MCF 10A (cell line): ENCODE measurements around the gene NCAM1. TPM values are rescaled to one million over a fixed set of nuclear protein-coding genes. Genes with fewer than 3 reads are reported as not detected.
"Not testable (repeated sequence)": the region's sequence is repeated elsewhere in the genome, so short reads cannot be mapped to it uniquely, and the experiment has no call there.

Experiments used
- Bru-seq: library from RNA; stranded (reverse); fragments of 400-500 nt; gene quantifications from one replicate; lab custom pipeline; 2021; lab: Mats Ljungman, UMichigan
- BruChase-seq, 2 experiments: library from RNA; stranded (reverse); fragments of 400-500 nt; gene quantifications; one replicate each; lab custom pipeline; 2021; lab: Mats Ljungman, UMichigan
- BruUV-seq: library from RNA; stranded (reverse); fragments of 400-500 nt; replicated peaks from 2 replicates; lab custom pipeline; 2021; lab: Mats Ljungman, UMichigan
- CTCF ChIA-PET: fragments of 300-600 bp; sonication (Branson Sonifier 250); formaldehyde crosslinking; extraction: SDS; loops from one replicate; lab custom pipeline; 2021; ENCODE audit warnings: antibody characterized with exemption, inconsistent platforms; lab: Yijun Ruan, JAX
- POLR2A ChIA-PET: fragments of 300-600, 350-650 bp; sonication (Branson Sonifier 250); formaldehyde crosslinking; extraction: SDS; loops from one replicate; lab custom pipeline; 2020; ENCODE audit warnings: antibody characterized with exemption, inconsistent platforms; lab: Yijun Ruan, JAX
- DNase-seq: peaks from one replicate; pipeline ENCODE4 v3.0.0-alpha.2; 2018; ENCODE audit not compliant: unreplicated experiment
- H3K27ac Mint-ChIP-seq: one replicate; pipeline ENCODE4 v1.8.0; 2022; ENCODE audit warnings: mild to moderate bottlenecking, low read depth, mixed read lengths; ENCODE audit not compliant: unreplicated experiment
- H3K27me3 Mint-ChIP-seq: one replicate; pipeline ENCODE4 v1.8.0; 2022; ENCODE audit warnings: mixed read lengths; ENCODE audit not compliant: insufficient read depth, unreplicated experiment
- H3K36me3 Mint-ChIP-seq: one replicate; pipeline ENCODE4 v1.8.0; 2022; ENCODE audit warnings: mild to moderate bottlenecking, moderate library complexity, mixed read lengths; ENCODE audit not compliant: insufficient read depth, unreplicated experiment
- H3K4me1 Mint-ChIP-seq: one replicate; pipeline ENCODE4 v1.8.0; 2022; ENCODE audit warnings: mixed read lengths; ENCODE audit not compliant: insufficient read depth, unreplicated experiment
- H3K4me3 Mint-ChIP-seq: one replicate; pipeline ENCODE4 v1.8.0; 2022; ENCODE audit warnings: mild to moderate bottlenecking, moderate library complexity, mixed read lengths; ENCODE audit not compliant: unreplicated experiment
- H3K9me3 Mint-ChIP-seq: one replicate; pipeline ENCODE4 v1.8.0; 2022; ENCODE audit warnings: mixed read lengths; ENCODE audit not compliant: unreplicated experiment
- CTCF ChIP-seq: fragments of 200-600 bp; IDR thresholded peaks from one replicate; pipeline ENCODE4 v1.8.0; 2022; ENCODE audit warnings: antibody characterized with exemption, mild to moderate bottlenecking; ENCODE audit not compliant: unreplicated experiment
- intact Hi-C: fragments of 100-400 bp; cut with micrococcal nuclease; formaldehyde crosslinking; loops from 2 replicates; pipeline ENCODE4 v1.14.1; 2022
- long read RNA-seq: library from polyadenylated mRNA; stranded (forward); transcript quantifications from one replicate; pipeline ENCODE4 v2.0.0, GENCODE V29; 2022
- total RNA-seq: library from RNA; stranded (reverse); gene quantifications from 2 replicates; pipeline ENCODE4 v1.2.3, GENCODE V29; 2022

Gene NCAM1
- total RNA-seq = 0.19 and 0.39 TPM in 2 replicates
- Bru-seq, nascent RNA = percentile 14 among the genes with signal in this experiment
- BruChase-seq, experiment 1, labeled RNA remaining after a 6-hour chase = percentile 16 among the genes with signal in this experiment
- percentile 15 among the genes with signal in this experiment for BruChase-seq, experiment 2, labeled RNA remaining after a 2-hour chase
- long read RNA-seq = 0 reads

- Mint-ChIP-seq H3K36me3 (peaks cover 4% of the 10 kb centered on the region), H3K9me3 (no peaks in the 10 kb centered on the region), H3K27me3 (peaks cover 59% of the 10 kb centered on the region), H3K4me3 (peak within 1 kb of the TSS; percentile 73), H3K4me1 (peaks cover 14% of the 10 kb centered on the region), H3K27ac (no peak within 1 kb of the TSS)
- BruUV-seq = no TSS peak
- intact Hi-C loops = no loop called here
- ChIA-PET CTCF (interaction anchor here (0.5 kb wide), 1 partner anchor 329 kb away, joined by 3 read pairs; no protein-coding TSS in a partner anchor), POLR2A (interaction anchor here (0.6 to 1.2 kb wide), 5 partner anchors 11 to 644 kb away, joined by 3 to 5 read pairs (median 3); no protein-coding TSS in a partner anchor)
- DNase-seq = peak; percentile 54
- no peak for TF ChIP-seq CTCF
Observed at GRCh38 chr11:112961146-112961668, at the start of gene NCAM1. TSS of gene NCAM1 (plus strand) at chr11:112961420.

- no peak for DNase-seq
- ChIA-PET POLR2A (no interaction called here), CTCF (no interaction called here)
- BruUV-seq = no TSS peak
- Mint-ChIP-seq H3K4me1 (peaks cover 5% of the 10 kb centered on the region), H3K27ac (no peak overlapping the region), H3K4me3 (no peak overlapping the region), H3K36me3 (no peaks in the 10 kb centered on the region), H3K9me3 (no peaks in the 10 kb centered on the region), H3K27me3 (peaks cover 35% of the 10 kb centered on the region)
- intact Hi-C loops = no loop called here
- no peak for TF ChIP-seq CTCF
Observed at GRCh38 chr11:112922606-112923005, 38.6 kb upstream of the NCAM1 start.

- H3K36me3 Mint-ChIP-seq, DNase-seq, BruUV-seq, intact Hi-C loops, H3K4me1 Mint-ChIP-seq, H3K4me3 Mint-ChIP-seq, H3K27ac Mint-ChIP-seq, H3K9me3 Mint-ChIP-seq: not testable (repeated sequence)
- ChIA-PET POLR2A (interaction anchor here (0.9 to 1.4 kb wide), 2 partner anchors 33 to 54 kb away, joined by 5 to 7 read pairs; no protein-coding TSS in a partner anchor), CTCF (interaction anchor here (0.7 to 1.7 kb wide), 3 partner anchors 10 to 125 kb away, joined by 3 to 5 read pairs (median 4); no protein-coding TSS in a partner anchor)
- H3K27me3 Mint-ChIP-seq = peaks cover 24% of the 10 kb centered on the region
Observed at GRCh38 chr11:112924836-112925235, 36.4 kb upstream of the NCAM1 start.

- Mint-ChIP-seq H3K9me3 (no peaks in the 10 kb centered on the region), H3K27ac (no peak overlapping the region), H3K4me3 (no peak overlapping the region), H3K4me1 (peaks cover 5% of the 10 kb centered on the region), H3K27me3 (peaks cover 24% of the 10 kb centered on the region), H3K36me3 (no peaks in the 10 kb centered on the region)
- intact Hi-C loops = no loop called here
- CTCF ChIA-PET = interaction anchor here (0.7 to 1.7 kb wide), 2 partner anchors 11 to 31 kb away, joined by 3 to 4 read pairs; no protein-coding TSS in a partner anchor
- POLR2A ChIA-PET = interaction anchor here (0.6 to 1.4 kb wide), 5 partner anchors 13 to 91 kb away, joined by 3 to 7 read pairs (median 4); no protein-coding TSS in a partner anchor
- BruUV-seq = no TSS peak
- no peak for TF ChIP-seq CTCF
- peak; percentile 68 for DNase-seq
Observed at GRCh38 chr11:112925516-112926310, 35.5 kb upstream of the NCAM1 start.
